RCC 7860 (cell line): ENCODE data around the gene TMEM222.
"Not testable (repeated sequence)": the region's sequence is repeated elsewhere in the genome, so short reads cannot be mapped to it uniquely, and the experiment has no call there.

Source experiments
- DNase-seq: peaks from one replicate; pipeline ENCODE4 v3.0.0-alpha.2; 2015; ENCODE audit warnings: low spot score
- FAIRE-seq: peaks from 2 replicates; lab custom pipeline; 2012; peaks lifted over from hg19 to GRCh38; lab: Jason Lieb, UNC

Gene TMEM222

GRCh38 chr1:27321813-27322568 is at the start of gene TMEM222:
Gene TMEM222 (plus strand): TSS chr1:27322163. CDS start chr1:27322198, 35 bp downstream.
- FAIRE-seq, result no peak
- peak; percentile 89 for DNase-seq

DNA sequence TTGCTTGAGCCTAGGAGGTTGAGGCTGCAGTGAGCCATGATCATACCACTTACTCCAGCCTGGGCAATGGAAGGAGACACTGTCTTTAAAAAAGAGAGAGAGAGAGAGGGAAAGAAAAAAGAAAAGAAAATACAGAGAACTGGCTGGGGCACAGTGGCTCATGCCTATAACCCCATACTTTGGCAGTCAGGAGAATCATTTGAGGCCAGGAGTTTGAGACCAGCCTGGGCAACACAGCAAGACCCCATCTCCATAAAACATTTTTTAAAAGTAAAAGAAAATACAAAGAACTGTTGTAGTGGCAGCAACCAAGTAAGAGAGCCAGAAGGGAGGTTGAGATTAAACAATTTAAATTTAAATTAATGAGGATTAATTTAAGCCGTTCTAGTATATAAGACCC is 47.8 kb upstream of the TMEM222 start:
- DNase-seq, result no peak
- no peak for FAIRE-seq

- no peak for FAIRE-seq
- no peak for DNase-seq
Measured at GRCh38 chr1:27275696-27276095, 46.3 kb upstream of the TMEM222 start.

- DNase-seq (peak; percentile 66), FAIRE-seq (peak; percentile 2)
Measured at GRCh38 chr1:27284425-27285273, 37.3 kb upstream of the TMEM222 start.

- FAIRE-seq (no peak), DNase-seq (no peak)
Measured at GRCh38 chr1:27285274-27285660, 36.7 kb upstream of the TMEM222 start.

- not testable (repeated sequence) for FAIRE-seq, DNase-seq
Measured at GRCh38 chr1:27285821-27286220, 36.1 kb upstream of the TMEM222 start.

GRCh38 chr1:27289125-27289524 is 32.8 kb upstream of the TMEM222 start:
- DNase-seq, FAIRE-seq: not testable (repeated sequence)

DNA sequence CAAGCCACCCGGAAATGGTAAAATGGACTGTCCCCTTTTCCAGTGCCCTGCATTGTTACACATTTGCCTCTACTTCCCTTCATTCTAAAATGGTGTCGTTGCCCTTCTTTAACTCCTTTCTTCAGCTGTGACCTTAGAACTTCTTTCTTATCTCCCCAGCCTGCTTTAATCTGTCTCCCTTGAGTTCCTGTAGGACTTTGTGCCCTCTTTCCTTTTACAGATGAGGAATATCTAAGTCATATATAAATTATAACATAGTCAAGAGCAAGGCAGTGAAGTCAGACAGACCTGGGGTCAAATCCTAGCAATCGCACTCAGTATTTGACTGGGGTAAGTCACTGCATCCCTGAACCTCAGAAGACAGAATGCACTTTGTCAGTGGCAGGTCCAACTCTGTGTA is 31.4 kb upstream of the TMEM222 start:
- no peak for DNase-seq
- FAIRE-seq, result no peak

DNA sequence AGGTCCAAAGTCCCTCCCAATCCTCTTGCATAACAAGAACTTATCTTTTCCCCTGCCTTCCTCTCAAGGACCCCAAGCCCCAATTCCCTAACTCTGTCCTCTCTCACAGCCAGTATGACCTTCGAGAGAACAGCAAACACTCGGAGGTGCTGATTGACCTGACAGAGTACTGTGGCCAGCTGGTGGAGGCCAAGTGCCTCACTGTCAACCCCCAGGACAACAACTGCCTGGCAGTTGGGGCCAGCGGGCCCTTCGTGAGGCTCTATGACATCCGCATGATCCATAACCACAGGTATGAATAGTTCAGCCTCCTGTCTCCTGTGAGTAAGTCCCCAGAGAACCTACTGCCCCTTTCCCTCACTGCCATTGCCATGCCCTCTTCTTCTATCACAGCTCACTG is 29.9 kb upstream of the TMEM222 start:
- peak; percentile 4 for FAIRE-seq

GRCh38 chr1:27293915-27294314 is 28.0 kb upstream of the TMEM222 start:
- no peak for DNase-seq
- FAIRE-seq, result no peak

More for the DNA sequence above, 29.9 kb upstream of the TMEM222 start:
- peak; percentile 83 for DNase-seq

DNA sequence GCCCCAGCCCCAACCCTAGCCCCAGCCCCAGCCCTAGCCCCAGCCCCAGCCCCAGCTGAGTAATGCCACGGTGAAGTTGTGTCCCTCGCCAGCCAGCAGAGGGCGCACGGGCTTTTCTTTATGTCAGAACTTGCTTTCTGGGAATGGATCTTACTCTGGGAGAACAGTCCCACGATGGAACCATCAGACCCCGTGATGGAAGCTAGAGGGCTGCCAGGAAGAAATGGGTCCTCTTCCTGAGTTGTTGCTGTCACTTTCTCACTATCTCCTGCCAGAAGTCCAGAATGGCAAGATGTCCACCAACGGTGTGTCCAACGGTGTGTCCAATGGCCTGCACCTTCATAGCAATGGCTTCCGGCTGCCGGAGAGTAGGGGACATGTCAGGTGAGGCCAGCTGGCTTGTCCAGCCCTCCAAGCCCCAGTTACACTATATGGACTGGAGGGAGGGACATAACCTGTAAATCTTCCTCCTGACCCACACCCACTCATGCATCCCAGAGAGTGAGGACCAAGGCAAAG is 25.1 kb upstream of the TMEM222 start:
- FAIRE-seq (no peak), DNase-seq (peak; percentile 17)

- no peak for FAIRE-seq
Measured at GRCh38 chr1:27297903-27298302, 24.1 kb upstream of the TMEM222 start.

DNA sequence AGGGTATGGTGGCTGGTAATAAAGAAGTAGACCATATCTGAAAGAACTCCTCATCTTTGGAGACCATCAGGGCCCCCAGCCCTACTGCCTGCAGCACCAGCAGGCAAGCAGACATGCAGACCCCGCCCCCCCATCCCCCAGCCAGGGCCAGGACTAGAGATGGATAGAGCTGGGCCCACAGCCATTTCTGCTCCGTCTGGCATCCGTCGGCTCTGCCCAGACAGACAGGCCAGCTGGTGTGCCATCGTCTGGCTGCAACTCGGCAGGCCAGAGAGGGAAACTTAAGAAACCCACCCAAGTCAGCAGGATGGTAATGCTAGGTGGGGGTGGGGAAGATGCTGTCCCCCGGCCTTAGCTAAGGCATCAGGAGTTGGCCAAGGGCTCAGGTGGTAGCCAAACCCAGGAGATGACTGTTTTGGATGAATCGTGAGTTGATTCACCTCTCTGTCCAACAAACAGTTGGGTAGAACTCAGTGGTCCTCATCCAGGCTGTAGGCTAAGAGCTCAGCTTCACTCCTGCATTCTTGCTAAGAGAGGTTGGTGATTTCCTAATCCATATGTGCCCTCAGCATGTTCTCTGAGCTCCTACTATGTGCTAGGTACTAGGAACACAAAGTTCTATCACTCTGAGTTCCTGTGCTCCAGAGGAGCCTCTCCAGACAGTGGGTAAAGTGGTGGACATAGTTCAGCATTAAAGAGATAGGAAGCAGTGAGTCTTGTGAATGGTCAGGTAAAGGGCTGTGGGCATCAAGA is 23.2 kb upstream of the TMEM222 start:
- FAIRE-seq, result no peak
- DNase-seq, result no peak

More at GRCh38 chr1:27297903-27298302, 24.1 kb upstream of the TMEM222 start:
- no peak for DNase-seq

GRCh38 chr1:27299385-27300271 is 22.3 kb upstream of the TMEM222 start:
- DNase-seq (peak; percentile 79), FAIRE-seq (no peak)

GRCh38 chr1:27300341-27301051 is 21.5 kb upstream of the TMEM222 start:
- DNase-seq, result peak; percentile 79
- FAIRE-seq, result no peak

GRCh38 chr1:27301052-27301422 is 20.9 kb upstream of the TMEM222 start:
- DNase-seq, result no peak
- FAIRE-seq, result no peak

DNA sequence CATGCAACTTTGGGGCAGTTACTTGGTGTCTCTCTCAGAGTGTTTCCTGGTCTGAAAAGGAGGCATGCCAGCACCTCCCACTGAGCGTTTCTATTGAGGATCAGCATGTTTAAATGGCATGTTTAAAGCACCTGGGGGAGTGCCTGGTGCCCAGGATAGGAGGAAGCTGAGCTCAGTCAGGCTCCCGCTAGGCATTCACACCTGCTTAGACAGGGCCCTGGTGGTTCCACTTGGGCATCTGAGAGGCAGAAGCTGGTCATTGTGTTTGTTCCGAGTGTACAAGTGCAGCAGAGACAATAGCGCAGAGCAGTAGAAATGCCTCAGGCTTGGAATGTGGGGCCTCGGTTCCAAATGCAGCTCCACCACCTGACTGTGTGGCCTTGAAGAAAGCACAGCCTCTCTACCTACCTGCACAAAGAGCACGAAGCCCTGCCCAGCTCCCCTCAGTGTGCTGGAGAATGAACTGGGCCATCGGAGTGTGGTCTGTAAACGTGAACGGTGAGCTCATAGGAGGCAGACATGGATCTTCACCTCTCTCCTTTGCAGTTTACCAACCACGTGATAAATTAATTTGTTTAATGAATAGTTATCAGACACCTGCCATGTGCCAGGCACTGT is 20.3 kb upstream of the TMEM222 start:
- FAIRE-seq (no peak), DNase-seq (no peak)

DNA sequence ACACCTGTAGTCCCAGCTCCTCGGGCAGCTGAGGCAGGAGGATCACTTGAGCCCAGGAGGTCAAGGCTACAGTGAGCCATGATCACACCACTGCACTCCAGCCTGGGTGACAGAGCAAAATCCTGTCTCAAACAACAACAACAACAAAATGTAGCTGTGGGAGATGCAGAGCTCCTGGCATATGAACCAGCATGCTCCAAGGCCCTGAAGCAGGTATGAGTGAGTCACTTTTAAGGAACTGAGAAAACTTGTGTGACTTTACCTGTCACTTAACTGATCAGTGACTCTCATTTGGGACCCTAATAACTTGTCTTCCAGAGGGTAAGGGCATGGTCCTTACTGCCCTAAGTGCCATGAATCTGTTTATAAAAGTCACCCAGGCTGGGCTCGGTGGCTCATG is 19.4 kb upstream of the TMEM222 start:
- FAIRE-seq (no peak), DNase-seq (no peak)

DNA sequence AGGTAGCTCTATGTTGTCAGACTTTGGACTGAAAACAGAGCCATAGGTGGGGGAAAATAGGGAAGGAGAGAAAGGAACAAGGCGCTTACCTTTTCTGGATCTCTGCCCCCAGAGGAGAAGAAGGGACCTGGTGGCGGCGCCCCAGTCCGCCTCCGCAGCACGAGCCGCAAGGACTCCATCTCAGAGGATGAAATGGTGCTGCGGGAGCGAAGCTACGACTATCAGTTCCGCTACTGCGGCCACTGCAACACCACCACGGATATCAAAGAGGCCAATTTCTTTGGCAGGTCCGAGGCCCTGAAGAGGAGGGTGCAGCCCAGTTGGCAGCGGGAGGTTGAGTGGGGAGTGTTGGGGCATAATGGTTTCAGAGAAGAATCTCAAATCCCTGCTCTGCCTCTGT is 18.5 kb upstream of the TMEM222 start:
- DNase-seq (no peak), FAIRE-seq (no peak)
